NCI-H510A treated with DMSO at 0.1 percent for 48 hours (cell line): Measurements from ENCODE around the gene B3GNT5.

ENCODE experiments used
- DNase-seq: peaks from one replicate; lab custom pipeline; 2025; lab: John Stamatoyannopoulos, UW

Gene B3GNT5, protein sequence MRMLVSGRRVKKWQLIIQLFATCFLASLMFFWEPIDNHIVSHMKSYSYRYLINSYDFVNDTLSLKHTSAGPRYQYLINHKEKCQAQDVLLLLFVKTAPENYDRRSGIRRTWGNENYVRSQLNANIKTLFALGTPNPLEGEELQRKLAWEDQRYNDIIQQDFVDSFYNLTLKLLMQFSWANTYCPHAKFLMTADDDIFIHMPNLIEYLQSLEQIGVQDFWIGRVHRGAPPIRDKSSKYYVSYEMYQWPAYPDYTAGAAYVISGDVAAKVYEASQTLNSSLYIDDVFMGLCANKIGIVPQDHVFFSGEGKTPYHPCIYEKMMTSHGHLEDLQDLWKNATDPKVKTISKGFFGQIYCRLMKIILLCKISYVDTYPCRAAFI

DNA sequence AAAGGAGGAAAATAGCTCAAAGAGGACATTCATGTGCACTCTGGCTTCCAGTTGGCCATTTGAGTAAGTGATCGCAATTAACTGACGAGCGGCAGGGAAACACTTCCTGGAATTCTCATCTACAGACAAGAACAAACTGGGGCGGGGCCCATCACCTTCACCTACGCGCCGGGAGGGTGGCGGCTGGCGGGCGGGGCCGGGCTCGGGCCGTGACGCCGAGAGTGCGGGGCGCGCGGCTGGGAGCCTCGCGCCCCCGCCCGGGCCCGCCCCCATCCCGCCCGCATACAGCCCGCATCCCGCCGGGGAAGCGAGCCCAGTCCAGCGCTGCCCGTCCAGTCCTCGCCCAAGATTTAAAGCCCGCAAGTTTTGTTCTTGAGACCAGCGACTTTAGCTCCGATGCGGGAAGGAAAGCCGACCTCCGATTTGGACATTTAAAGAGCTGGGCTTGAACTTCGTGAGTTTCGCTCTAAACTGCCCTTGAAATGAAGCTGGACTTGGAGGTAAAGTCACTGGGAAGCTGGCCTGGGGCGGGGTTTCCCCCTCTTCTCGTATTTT is at the start of gene B3GNT5:
B3GNT5 (plus strand) TSS at position 281 of the 555 bp plus-strand sequence. CDS start 16,546 bp downstream, outside the sequence.
- peak; percentile 94 for DNase-seq

DNA sequence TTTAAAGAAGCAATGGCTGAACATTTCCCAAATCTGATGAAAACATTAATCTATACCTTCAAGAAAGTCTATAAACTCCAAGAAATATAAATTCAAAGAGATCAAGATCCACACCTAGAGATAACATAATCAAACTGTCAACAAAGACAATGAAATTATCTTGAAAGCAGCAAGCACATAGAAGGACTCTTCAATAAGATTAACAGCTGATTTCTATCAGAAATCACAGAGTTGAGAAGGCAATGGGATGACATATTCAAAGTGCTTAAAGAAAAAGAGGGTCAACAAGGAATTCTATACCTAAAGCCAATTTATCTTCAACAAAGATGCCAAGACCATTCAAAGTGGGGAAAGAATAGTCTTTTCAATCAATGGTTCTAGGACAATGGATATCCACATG is 49.4 kb upstream of the B3GNT5 start:
- DNase-seq, result no peak

DNA sequence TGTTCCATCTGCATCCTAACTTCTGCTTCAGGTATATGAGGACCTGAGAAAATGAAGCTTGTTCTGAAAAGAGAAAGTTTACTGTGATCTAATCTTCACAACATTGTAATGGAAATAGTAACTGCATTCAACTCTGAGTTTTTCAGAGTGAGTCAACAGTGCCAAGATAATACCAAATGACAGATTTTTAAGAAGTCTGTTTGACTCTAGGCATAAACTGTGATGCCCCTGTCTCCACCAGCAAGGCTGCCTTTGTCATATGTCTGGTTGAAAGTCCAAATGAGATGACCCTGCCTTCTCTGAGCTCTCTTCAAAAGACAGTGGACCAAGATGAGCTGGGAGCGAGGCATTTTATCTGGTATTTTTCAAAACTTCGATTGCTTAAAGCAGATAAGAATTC is 44.8 kb upstream of the B3GNT5 start:
- DNase-seq, result no peak

DNA sequence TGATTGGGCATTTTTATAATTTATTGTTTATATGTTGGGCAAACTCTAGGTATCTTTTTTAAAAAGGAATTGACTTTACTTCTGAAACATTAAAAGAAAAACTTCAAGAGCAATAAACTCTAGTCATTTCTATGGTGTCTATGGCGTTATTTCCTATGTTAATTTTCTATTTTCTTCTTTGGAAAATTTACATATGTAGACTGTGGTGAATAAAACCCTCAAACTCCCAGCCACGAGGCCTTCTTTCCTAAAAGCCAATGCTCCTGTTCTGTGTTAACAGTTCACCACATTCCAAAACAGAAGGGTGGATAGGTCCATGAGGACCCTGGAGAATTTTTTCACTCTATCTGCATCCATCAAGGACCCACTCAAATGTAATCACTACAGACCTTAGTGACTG is 44.3 kb upstream of the B3GNT5 start:
- no peak for DNase-seq

DNA sequence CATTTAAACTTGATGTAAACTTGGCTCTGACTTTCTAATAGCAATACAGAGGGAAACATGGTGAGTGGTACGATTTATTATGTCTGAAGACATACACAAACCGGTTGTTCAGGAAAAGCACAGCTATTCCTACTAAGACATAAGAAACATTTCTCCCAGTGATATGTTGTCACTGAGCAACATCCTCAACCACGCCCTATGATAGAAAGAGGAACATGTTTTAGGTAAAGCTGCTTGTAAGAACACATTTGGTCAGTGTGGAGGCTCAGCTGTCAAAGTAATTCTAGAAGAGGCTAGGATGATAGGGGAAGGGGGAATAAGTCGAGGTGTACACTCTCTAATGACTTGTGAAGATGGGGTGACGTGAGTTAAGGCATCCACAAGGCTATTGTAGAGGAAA is 42.7 kb upstream of the B3GNT5 start:
- no peak for DNase-seq

DNA sequence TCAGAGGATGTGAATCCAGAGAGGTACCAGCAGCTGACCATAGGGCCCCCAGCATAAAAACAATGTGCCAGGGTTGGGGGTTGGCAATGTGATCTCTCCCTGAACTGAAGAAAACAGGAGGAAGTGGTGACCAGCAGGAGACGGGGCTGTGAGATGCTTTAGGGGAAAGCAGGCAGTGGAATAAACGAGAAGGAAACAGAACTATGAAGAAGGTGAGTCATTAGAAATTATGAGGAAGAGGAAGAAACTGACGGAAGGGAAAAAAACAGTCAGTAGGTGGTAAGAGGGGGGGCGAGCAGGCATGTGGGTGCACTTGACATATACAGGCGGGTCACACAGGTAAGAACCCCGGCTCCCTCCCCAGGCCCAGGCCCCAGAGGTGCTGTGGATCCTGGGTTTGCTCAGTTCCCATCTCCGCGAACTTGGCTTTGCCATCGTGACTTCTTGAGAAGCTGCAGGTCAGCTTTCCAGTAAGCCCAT is 42.2 kb upstream of the B3GNT5 start:
- no peak for DNase-seq

DNA sequence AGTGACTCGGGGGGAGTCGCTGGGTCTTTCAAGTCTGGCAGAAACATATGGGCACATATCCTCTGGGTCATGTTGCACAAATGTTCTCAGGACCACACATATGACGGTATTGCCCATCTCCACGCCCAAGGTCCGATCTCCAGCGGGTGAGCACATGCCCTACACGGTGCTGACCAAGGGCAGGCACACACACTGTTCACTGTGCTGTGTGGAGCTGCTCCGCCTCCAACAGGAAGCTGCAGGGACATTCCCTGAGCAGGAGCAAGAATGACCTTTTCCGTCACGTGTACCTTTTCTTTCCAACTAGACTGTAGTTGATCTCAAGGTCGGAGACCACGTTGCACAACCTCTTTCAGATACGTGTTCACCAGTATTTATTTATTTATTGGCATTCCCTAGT is 41.7 kb upstream of the B3GNT5 start:
- DNase-seq, result no peak

DNA sequence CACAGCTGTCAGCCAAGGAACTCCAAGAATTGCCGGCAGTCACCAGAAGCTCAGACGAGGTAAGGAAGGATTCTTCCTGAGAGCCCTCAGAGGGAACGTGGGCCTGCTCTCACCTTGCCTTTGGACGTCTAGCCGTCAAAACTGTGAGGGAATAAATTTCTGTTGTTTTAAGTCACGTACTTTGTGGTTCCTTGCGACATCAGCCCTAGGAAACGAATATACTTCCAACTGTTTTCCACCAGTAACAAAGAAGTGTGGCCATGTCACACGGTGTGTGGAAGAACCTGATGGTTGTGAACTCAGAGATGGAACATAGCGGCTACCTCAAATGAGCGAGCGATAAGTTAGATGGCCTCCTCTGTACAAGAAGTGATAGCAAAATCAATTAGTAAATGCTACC is 41.0 kb upstream of the B3GNT5 start:
- DNase-seq, result no peak

DNA sequence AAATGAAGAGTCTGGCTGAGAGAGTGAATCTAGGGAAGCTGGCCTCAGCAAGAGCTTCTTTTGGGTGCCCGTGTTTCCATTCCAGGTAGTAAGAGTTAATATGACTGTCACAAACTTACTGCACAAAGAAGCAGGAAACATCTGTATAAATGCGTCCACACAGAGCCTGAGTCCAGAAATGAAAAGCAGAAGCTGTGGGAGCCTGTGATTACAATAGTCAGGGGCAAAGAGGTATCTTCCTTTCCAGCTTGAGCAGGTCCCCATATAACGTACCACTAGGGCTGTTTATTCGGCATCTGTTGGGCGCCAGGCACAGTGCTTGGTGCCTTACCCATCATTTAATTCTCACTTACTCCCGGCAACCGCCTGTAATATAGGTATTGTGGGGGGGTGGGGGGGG is 40.5 kb upstream of the B3GNT5 start:
- DNase-seq, result no peak

DNA sequence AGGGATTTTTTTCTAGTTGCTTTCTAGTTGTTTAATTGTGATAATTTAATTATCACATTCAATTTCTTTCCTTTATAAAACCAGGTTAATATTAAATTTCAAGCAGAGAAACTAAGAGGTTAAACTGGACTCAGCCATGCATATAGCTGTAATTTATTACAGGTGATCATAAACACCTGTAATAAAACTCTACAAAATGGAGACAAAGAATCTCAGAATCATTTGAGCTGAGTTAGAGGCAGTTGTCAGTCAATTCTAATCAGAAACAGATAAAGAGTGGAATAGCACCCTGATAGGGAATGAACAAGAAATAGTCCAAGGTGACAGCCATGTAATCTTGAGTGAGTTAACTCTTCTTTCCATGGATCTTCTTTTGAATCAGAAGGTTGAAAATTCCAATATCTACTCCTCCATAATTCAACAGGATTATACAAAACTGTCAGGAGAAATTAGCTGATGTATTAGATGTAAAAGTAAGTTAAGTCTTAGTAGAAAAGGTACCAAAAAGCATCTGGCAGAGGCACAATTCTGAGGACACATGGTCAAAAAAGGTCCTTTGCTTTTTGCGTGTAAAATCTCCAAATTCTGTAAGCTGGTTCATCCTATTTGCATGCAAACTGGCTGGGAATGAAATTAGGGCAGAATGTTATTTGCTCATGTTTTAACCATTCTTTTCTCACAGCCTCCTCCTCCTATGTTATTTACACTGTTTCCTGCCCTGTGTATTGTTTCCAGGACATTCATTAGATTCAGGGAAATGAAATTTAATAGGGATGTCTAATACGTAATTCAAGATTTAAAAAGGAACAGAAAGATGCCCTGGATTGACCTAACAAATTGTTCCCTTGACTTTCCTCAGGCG is 39.4 kb upstream of the B3GNT5 start:
- no peak for DNase-seq

DNA sequence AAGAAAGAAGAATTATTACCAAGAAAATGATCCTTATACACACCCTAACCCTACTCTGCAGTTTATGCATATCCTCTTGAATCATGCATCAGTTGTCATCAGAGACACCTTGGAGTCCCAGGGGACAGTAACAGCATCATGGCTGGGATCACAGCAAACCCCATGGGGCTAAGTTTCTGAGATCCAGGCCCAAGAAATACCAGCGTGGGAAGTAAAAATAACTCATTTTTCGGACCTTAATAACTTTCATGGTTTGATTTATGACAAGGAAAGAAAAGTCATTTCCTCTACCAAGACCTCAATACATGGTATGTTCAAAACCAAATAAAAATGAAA is 38.8 kb upstream of the B3GNT5 start:
- no peak for DNase-seq

DNA sequence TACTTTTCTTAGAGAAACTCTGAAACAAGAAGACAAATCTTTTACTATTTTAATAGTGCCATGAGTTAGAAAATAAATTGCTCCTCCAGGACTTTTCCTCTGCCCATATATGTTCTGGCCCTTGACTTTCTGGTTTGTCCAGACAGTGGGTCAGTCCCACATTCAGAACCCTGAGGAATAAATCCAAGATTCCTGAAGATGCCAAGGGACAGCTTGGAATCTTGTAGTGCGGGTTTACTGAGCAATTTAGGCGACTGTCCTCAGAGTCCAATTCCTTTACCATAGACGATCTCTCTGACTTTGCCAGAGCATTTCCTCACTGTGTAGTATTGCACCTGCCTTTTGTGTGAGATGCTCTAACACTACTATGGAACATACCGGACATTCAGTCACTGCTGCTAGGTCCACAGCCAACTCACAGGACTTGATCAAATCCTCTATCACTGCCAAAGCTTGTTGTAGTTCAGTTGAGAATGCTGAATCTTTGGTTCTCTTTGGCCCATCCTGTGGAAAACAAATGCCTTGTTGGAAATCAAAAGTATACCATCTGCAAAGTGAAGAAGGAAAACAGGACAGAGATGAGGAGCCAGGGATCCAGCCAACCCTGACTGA is 37.4 kb upstream of the B3GNT5 start:
- DNase-seq, result no peak

DNA sequence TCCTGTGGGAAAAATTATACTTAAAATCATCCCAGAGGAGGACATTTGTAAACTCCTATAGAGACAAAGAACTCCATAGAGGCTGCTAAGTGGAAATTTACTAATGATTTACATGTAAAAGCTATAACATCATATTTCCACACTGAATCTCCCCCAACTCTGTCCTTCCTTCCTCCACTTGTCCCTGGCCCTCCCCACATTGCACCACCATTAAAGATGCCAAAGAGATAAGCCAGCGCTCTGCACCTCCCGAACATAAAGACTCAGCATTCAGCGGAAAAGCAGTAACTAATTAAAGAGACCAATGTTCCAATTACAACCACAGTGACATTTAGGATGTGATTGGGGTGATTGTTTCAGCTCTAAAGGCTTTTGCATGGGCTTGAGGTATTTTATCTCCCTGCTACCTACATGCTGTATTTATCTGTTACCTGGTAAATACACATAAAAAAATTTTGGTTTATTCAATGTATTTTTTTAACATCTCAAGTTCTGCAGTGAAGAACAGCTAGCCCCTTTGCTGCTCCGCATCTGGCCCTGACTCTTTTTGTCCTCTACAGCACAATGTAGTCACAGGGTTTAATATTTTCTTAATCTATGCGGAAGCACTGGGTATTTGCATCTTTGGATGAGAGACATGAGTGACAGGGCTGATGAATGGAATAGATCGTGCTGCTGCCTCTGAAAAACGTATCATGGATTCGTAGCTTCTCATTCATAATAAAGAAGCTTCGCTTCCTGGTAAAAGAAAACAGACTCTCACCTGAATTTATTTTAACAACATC is 35.3 kb upstream of the B3GNT5 start:
- no peak for DNase-seq

DNA sequence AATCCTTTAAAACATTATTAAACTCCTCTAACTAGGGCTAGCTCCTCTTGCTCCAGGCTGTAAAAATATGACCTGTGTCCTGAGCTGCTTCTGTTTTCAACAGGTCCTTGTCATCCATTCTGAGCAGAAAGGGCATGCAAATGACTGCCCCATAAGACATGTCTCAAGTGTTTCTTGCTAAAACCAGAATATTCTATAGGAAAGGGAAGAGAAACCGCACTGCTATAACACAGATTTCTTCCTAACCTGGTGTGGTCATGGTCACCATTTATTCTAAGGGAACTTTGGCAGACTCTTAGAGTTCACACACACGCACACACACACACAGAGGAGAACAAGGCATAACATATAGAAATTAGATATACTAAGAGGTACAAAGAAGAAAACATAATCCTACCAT is 34.2 kb upstream of the B3GNT5 start:
- no peak for DNase-seq

DNA sequence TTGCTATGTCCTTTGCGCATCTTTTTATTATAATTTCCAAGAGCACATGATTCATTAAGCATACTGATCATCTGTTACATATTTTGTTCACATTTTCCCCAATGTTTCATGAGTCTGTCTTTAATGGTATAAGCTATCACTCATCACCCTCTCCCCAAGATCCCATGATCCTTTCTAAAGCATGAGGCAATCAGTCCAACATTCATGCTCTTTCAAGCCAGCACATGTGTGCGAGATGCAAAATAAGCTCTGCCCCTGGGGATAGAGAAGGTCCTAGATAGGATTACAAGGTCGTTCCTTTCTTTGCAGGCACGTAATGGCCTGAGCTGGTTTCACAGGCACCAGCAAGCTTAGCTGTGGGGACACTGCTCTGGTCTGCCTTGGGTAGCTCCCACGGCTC is 32.2 kb upstream of the B3GNT5 start:
- DNase-seq, result no peak

DNA sequence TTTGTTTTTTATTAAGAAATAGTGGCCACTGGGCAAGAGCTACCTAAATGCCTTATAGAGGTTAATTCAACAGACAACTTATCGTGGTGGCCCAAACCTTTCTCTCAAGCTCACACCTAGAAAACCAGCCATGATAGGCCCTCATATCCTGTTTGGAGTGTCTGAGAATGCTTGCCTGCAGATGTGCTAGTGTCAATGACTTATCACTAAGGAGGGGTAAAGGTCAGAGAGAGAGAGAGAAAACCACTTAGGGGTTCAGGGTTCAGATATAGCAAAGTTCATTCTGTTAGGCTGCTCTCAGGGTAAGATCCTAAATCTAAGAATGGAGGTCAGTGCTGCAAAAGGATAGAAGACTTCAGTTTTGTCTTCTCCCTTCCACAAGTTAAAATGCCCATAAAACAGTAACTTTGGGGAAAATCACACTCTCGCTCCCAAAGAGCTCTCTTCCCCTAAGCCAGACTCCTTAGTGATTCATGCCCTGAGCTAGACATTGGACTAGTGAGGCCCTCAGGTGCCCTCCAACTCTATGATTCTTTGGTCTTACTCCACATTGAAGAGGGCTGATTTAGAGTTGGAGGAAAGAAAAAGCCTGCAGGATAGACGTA is 30.3 kb upstream of the B3GNT5 start:
- no peak for DNase-seq

DNA sequence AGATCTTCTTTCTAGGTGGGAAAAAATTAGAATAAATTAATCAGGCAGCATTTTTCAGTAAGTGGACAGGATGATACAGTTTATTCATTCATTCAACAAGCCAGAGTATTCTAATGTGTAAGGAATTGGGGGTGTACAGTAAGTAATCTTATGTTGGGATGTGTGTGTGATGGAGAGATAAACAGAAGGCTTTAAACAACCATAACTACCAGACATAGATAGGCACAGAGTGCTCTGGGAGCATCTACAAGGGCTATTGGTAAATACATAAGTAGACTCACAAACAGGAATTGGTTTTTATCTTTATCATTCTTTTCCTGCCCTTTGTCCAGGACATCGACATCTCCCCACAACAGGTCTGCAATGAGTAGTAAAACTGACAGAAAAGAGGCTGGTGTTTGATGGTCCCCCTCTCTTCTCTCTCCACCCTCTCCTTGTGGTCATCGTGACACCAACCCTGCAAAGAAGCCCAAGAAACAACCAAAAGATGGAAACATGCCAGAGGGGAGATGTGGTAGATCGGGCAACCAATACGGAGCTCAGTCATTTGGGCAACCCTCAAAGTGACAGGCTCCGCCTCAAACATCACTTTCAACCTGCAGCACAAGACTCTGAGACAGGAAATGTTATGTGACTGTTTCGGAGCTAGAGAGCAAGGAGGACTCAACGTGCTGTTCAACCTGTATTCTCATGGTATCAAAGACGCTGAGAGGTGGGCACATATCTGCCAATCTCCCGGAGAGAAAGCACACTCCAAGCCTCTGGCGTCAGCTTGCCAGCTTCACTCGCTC is 28.7 kb upstream of the B3GNT5 start:
- DNase-seq, result no peak

DNA sequence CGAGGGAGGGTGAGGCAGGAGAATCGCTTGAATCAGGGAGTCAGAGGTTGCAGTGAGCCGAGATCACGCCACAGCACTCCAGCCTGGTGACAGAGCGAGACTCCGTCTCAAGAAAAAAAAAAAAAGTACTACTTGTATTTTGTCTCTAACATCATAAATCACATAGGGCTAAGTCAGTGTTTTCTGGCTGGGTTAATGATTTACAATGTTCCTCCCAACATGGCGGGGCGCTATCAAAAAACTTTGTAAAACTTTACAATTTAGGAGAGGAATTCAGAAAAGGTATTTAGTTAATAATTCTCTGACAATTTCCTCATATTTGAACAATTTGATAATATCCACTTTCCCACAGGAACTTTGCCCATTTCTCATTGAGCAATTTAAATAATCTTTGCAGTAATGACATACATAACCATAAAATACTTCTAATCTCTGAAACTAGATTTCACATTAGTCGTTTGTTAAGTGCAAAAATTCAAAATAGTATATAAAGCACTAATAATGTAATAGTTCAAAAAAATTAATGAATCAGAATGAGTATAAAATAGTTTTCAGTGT is 26.6 kb upstream of the B3GNT5 start:
- no peak for DNase-seq

DNA sequence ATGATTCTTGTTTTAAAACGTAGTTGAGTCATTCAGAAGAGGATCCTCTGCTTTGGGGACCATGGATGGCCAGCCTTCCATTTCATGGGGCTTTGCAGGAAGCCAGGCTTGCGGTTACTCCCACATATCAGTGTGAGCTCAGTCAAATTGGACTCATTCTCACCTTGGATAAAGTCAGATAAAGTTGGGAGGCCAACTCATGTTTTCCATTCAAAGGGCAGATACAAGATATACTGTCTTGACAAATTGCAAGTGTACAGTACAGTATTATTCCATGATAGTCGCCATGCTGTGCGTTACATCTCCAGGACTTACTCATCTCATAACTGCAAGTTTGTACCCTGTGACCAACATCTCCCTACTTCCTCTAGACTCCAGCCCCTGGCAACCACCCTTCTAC is 25.5 kb upstream of the B3GNT5 start:
- DNase-seq, result no peak

DNA sequence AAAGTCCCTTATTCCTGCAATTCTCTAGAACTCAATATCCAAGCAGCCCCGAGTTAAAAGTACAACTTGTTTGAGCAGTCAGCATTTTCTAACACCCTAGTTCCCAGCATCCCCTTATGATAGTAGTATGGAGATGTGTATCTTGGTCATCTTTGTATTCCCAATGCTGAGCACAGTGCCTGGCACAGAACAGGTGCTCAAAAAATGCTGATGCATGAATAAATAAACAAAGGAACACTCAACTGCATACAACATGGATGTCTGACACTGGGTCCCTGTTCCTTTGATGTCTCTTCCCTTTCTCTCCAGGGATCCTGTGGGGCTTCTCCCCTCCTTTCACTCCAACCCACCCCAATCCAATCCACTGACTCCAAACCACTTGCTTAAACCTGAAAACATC is 23.9 kb upstream of the B3GNT5 start:
- DNase-seq, result no peak
